Adipose tissue (tissue), 3 donors: ENCODE results near the gene HRK. TPM values are rescaled to one million over a fixed set of nuclear protein-coding genes. Genes with fewer than 3 reads are reported as not detected.
A peak's percentile ranks its signal among the peaks of the same experiment; 100 is the strongest.
"Not testable (repeated sequence)": the region's sequence is repeated elsewhere in the genome, so short reads cannot be mapped to it uniquely, and the experiment has no call there.

Source experiments
- H3K27ac ChIP-seq: one replicate; pipeline ENCODE4 v1.5.1; 2013; ENCODE audit warnings: low read depth, low read length
- WGBS, 3 donors: extraction: QIAGEN DNeasy Blood & Tissue Kit; methylation state at CpG; one replicate each; pipeline ENCODE4 v1.1.7; 2013; 5-methylcytosine and 5-hydroxymethylcytosine counted together
- polyA plus RNA-seq, 3 donors: library from polyadenylated mRNA; stranded (reverse); fragments of 200-250 nt; gene quantifications; one replicate each; pipeline ENCODE4 v1.2.3, GENCODE V29; 2013
- donor health status: healthy with polysubstance abuse.
- donor health status: Bipolar disorder and iron deficiency.
- donor health status: healthy.

The HRK gene
- polyA plus RNA-seq, 3 donors = 0.01 to 0.11 (median 0.03) TPM

DNA sequence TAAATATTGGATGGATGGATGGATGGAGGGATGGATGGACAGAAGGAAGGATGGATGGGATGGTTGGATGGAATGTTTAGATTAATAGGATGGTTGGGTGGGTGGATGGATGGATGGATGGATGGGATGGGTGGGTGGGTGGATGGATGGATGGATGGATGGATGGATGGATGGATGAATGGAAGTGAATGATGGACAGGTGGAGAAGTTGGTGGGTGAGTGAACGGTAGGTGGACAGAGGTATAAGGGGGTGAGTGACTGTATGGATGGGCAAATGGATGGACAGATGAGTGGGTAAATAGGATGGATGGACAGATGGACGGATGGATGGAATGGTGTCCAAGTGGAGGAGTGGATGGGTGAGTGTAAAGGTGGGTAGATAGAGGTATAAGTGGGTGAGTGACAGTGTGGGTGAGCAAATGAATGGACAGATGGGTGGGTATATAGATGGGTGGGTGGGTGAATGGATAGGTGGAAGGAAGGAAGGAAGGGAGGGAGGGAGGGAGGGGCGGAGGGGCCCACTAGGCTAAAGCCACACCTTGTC, 41.9 kb downstream of the HRK start:
- H3K27ac ChIP-seq = no peak overlapping the region
- 78 to 92% (median 91%) methylated on average over 3 of the region's 3 CpGs for WGBS, 3 donors

GRCh38 chr12:116838365-116838764, 42.9 kb downstream of the HRK start:
- WGBS, 3 donors = 61 to 89% (median 81%) methylated on average over 4 of the region's 4 CpGs
- H3K27ac ChIP-seq = no peak overlapping the region

GRCh38 chr12:116837097-116837496, 44.1 kb downstream of the HRK start:
- no peak overlapping the region for H3K27ac ChIP-seq
- WGBS, 3 donors = 71 to 83% (median 75%) methylated on average over 9 of the region's 9 CpGs

GRCh38 chr12:116835484-116835883, 45.8 kb downstream of the HRK start:
- 87 to 93% (median 90%) methylated on average over 1 of the region's 1 CpG for whole genome bisulfite sequencing, 3 donors
- no peak overlapping the region for H3K27ac ChIP-seq

- H3K27ac ChIP-seq = no peak overlapping the region
- WGBS, 3 donors = 79 to 84% (median 84%) methylated on average over 10 of the region's 10 CpGs
Measured at GRCh38 chr12:116833474-116833873, 47.8 kb downstream of the HRK start.

DNA sequence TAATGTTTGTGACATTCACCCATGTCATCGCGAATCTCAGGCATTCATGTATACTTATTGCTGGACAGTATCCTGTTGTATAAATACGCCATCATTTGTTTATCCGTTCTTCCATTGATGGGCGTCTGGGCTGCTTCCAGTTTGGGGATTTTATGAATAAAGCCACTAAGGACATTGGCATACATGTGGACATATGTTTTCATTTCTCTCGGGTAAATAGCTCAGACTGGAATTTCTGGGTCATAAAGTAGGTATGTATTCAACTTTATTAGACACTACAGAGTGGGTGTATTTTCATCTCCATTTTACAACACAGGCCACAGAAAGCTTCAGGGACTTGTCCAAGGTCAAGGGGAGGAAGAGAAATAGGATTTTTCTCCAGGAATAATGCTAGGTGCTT, 48.9 kb downstream of the HRK start:
- H3K27ac ChIP-seq = no peak overlapping the region
- 78 to 90% (median 87%) methylated on average over 6 of the region's 6 CpGs for WGBS, 3 donors

DNA sequence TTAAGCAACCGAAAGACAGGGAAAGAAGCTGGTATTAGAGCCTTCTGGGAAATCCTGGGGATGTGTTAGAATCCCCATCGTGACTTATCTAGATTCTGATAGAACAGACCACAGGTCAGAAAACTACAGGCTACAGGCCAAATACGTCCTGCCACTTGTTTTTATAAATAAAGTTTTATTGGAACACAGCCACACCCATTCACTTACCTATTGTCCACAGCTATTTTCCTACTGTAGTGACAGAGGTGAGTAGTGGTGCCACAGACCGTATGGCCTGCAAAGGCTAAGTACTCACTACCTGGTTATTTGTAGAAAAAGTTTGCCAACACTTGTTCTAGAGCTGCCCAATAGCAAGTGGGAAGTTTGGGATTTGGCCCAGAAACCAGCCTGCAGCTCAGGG, 53.8 kb downstream of the HRK start:
- H3K27ac ChIP-seq = no peak overlapping the region
- WGBS, 3 donors = 86 to 91% (median 88%) methylated on average over 4 of the region's 4 CpGs

DNA sequence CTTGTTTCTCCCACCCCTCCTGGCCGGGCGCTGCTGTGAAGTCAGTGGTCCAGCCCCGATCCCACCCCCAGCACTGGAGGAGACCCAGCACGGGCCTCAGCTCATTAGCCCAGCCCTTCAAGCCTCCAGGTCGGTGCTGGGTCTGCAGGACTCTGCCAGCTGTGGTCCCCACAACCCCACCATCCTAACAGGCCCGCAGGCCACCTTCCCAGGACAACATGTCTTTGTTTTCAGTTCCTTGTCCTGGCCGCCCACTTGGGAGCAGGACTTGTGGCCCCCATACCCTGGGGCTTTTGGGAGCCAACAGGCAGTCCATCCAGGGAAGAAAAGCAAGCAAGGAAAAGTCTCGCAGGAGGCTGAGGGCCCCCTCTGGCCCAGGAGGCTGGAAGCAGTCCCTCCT, 60.0 kb downstream of the HRK start:
- WGBS, 3 donors = 75 to 79% (median 77%) methylated on average over 8 of the region's 8 CpGs
- H3K27ac ChIP-seq = no peak overlapping the region

- WGBS, 3 donors = 87 to 90% (median 88%) methylated on average over 10 of the region's 10 CpGs
- H3K27ac ChIP-seq = no peak overlapping the region
Measured at GRCh38 chr12:116820064-116820656, 61.1 kb downstream of the HRK start.

- WGBS, 3 donors = 1% methylated on average over 60 to 70 of the region's 70 CpGs
- H3K27ac ChIP-seq = peak overlapping the region; percentile 69
Measured at GRCh38 chr12:116818948-116819832, 62.1 kb downstream of the HRK start.

- no peak overlapping the region for H3K27ac ChIP-seq
- 20 to 36% (median 23%) methylated on average over 11 of the region's 11 CpGs for WGBS, 3 donors
Measured at GRCh38 chr12:116818341-116818856, 62.8 kb downstream of the HRK start.

DNA sequence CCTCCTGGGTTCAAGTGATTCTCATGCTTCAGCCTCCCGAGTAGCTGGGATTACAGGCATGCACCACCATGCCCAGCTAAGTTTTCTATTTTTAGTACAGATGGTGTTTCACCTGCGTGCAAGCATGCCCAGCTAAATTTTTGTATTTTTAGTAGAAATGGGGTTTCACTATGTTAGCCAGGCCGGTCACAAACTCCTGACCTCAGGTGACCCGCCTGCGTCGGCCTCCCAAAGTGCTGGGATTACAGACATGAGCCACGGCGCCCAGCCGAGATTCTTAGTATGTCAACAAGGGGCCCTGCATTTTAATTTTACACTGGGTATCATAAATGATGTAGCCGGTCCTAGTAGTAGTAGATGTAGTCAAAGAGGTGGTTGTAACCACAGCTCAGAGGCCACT, 66.5 kb downstream of the HRK start:
- not testable (repeated sequence) for H3K27ac ChIP-seq
- 87 to 92% (median 89%) methylated on average over 10 of the region's 10 CpGs for WGBS, 3 donors

GRCh38 chr12:116813271-116814041, 67.8 kb downstream of the HRK start:
- WGBS, 3 donors = 79 to 93% (median 91%) methylated on average over 7 of the region's 7 CpGs
- H3K27ac ChIP-seq = no peak overlapping the region

GRCh38 chr12:116812238-116812637, 69.0 kb downstream of the HRK start:
- no peak overlapping the region for H3K27ac ChIP-seq
- WGBS, 3 donors = 88 to 92% (median 90%) methylated on average over 10 of the region's 10 CpGs

- WGBS, 3 donors = 78 to 81% (median 80%) methylated on average over 18 of the region's 18 CpGs
- H3K27ac ChIP-seq = no peak overlapping the region
Measured at GRCh38 chr12:116808113-116809105, 72.8 kb downstream of the HRK start.

DNA sequence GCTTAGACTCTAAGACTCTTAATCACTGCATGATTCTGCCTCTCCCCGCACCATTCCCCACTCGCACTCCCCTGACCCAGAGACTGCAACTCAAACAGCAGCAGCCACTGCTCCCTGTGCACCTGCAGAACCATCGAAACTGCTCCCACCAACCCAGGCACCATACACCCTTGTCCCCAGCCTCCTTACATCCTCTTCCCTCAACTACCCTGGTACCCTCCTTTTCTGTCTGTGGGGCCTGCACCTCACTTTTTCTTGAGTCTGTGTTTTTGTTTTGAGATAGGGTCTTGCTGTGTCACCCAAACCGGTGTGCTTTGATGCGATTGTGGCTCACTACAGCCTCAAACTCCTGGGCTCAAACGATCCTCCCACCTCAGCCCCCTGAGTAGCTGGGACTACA, 73.7 kb downstream of the HRK start:
- WGBS, 3 donors = 80 to 94% (median 94%) methylated on average over 6 of the region's 6 CpGs
- no peak overlapping the region for H3K27ac ChIP-seq

DNA sequence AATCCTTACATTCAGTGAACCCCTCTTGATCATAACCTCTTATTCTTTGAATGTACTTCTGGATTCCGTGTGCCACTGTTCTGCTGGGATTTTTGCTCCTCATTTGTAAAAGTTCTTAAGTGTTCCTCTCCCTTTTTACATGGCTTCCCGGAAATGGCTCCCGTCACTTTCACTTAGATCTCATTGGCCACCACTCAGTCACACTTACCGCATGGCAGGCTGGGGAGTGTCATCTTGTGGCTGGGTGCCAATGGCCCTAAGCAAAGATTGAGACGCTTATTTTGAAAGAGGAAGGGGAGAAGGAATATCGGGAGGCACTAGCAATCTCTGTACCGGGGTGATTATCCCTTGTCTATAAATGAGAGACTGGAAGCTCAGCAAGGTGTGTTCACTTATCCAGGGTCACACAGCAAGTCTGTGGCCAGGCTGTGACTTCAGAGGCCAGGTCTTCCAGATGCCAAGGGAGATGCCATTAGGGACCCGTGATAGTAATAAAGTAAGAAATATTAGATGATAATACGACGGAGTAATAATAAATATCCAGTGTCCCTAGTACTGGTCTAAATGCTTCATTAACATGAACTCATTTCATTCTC, 74.3 kb downstream of the HRK start:
- H3K27ac ChIP-seq = no peak overlapping the region
- 75 to 90% (median 79%) methylated on average over 10 of the region's 10 CpGs for WGBS, 3 donors
